HepG2 (cell line): ENCODE data around the gene GSC2. TPM values are rescaled to one million over a fixed set of nuclear protein-coding genes. Genes with fewer than 3 reads are reported as not detected.

ENCODE experiments used
- ATAC-seq: fragments of 200-7000 bp; cut with Tn5 transposase; 3 replicates; pipeline ENCODE4 v1.9.1; 2020; ENCODE audit warnings: mild to moderate bottlenecking, moderate library complexity
- BruUV-seq: library from RNA; stranded (reverse); fragments of 400-500 nt; replicated peaks from 2 replicates; lab custom pipeline; 2021; lab: Mats Ljungman, UMichigan
- CTCF ChIA-PET: fragments of 300-600 bp; formaldehyde crosslinking; extraction: SDS; loops from one replicate; lab custom pipeline; 2021; ENCODE audit warnings: low total read pairs, inconsistent platforms, low intra/inter-chr PET ratio; lab: Yijun Ruan, JAX
- POLR2A ChIA-PET: fragments of 350-600 bp; sonication (Branson Sonifier 250); formaldehyde crosslinking; loops from one replicate; lab custom pipeline; 2020; ENCODE audit warnings: antibody characterized with exemption, inconsistent platforms; lab: Yijun Ruan, JAX
- DNase-seq: peaks from one replicate; pipeline ENCODE4 v3.0.0-alpha.2; 2015; ENCODE audit warnings: low spot score
- FAIRE-seq: peaks from 3 replicates; lab custom pipeline; 2011; peaks lifted over from hg19 to GRCh38; lab: Jason Lieb, UNC
- H2AFZ ChIP-seq: one replicate; pipeline ENCODE4 v1.6.1; 2011; ENCODE audit warnings: low read length, inconsistent platforms
- H3K27ac ChIP-seq: fragments of 300-600 bp; 3 replicates; pipeline ENCODE4 v1.8.0; 2011; ENCODE audit warnings: mixed run types, mild to moderate bottlenecking, mixed read lengths, low read length, inconsistent platforms; ENCODE audit not compliant: insufficient read depth; ENCODE audit errors: extremely low read length
- H3K27me3 ChIP-seq, 2 experiments: fragments of 200-600 bp in 1 of 2; 2 replicates in 1 of 2; 3 replicates in 1 of 2; pipeline versions ENCODE4 v1.6.0 to v1.8.0; 2011; ENCODE audit warnings: low read length in 2 of 2, mild to moderate bottlenecking in 2 of 2, moderate library complexity in 2 of 2, inconsistent platforms in 1 of 2; ENCODE audit not compliant: insufficient read depth in 2 of 2, control insufficient read depth in 1 of 2
- H3K36me3 ChIP-seq, 2 experiments: fragments of 200-600 bp in 1 of 2; replicated peaks in 1 of 2; 2 replicates in 1 of 2; 3 replicates in 1 of 2; pipeline versions ENCODE4 v1.5.1 to v1.8.0; 2011; ENCODE audit warnings: low read length in 2 of 2, inconsistent platforms in 1 of 2; ENCODE audit not compliant: insufficient read depth in 2 of 2, control insufficient read depth in 1 of 2
- H3K4me1 ChIP-seq: 2 replicates; pipeline ENCODE4 v1.5.1; 2012; ENCODE audit warnings: low read length, inconsistent platforms; ENCODE audit not compliant: insufficient read depth
- H3K4me2 ChIP-seq: 2 replicates; pipeline ENCODE4 v1.6.0; 2011; ENCODE audit warnings: low read depth, low read length, inconsistent platforms
- H3K4me3 ChIP-seq, 3 experiments: fragments of 200-600 bp in 1 of 3; sonication (generic), shearing (Covaris generic) in 1 of 3; replicated peaks in 1 of 3; 2 replicates each; pipeline ENCODE4 v1.5.1; 2011 to 2016; ENCODE audit warnings: low read length in 3 of 3, inconsistent platforms in 2 of 3, low read depth in 2 of 3, mild to moderate bottlenecking in 2 of 3, control low read depth in 1 of 3, mixed read lengths in 1 of 3; ENCODE audit not compliant: insufficient read depth in 1 of 3
- H3K79me2 ChIP-seq: one replicate; pipeline ENCODE4 v1.6.1; 2011; ENCODE audit warnings: low read length, inconsistent platforms; ENCODE audit not compliant: insufficient read depth
- H3K9ac ChIP-seq: 2 replicates; pipeline ENCODE4 v1.6.0; 2011; ENCODE audit warnings: mild to moderate bottlenecking, low read depth, low read length, inconsistent platforms; ENCODE audit not compliant: insufficient read depth
- H3K9me3 ChIP-seq: 2 replicates; pipeline ENCODE4 v1.5.1; 2012; ENCODE audit warnings: mild to moderate bottlenecking, low read length
- H4K20me1 ChIP-seq: 2 replicates; pipeline ENCODE4 v1.6.0; 2011; ENCODE audit warnings: inconsistent platforms, mild to moderate bottlenecking, low read length, moderate library complexity; ENCODE audit not compliant: insufficient read depth
- GATAD1 ChIP-seq: IDR thresholded peaks from 2 replicates; pipeline ENCODE4 v1.6.1; 2016; ENCODE audit warnings: missing genetic modification reagents, missing compliant biosample characterization
- KAT7 ChIP-seq: IDR thresholded peaks from 2 replicates; pipeline ENCODE4 v1.6.1; 2018; ENCODE audit warnings: borderline replicate concordance, missing compliant biosample characterization
- RAD21 ChIP-seq: fragments of 450-650 bp; formaldehyde crosslinking; IDR thresholded peaks from 2 replicates; pipeline ENCODE4 v1.5.0; 2020; ENCODE audit warnings: mild to moderate bottlenecking
- RBFOX2 ChIP-seq: fragments of 200-400 bp; formaldehyde crosslinking; IDR thresholded peaks from 2 replicates; pipeline ENCODE4 v1.6.1; 2017; ENCODE audit warnings: low read depth, mild to moderate bottlenecking, low read length
- RBM22 ChIP-seq: fragments of 200-400 bp; formaldehyde crosslinking; optimal IDR thresholded peaks from 2 replicates; pipeline ENCODE3; 2017; ENCODE audit warnings: mild to moderate bottlenecking, low read length, moderate library complexity
- SOX5 ChIP-seq: IDR thresholded peaks from 2 replicates; pipeline ENCODE4 v1.6.1; 2016; ENCODE audit warnings: borderline replicate concordance
- SP4 ChIP-seq: sonication (generic); formaldehyde crosslinking; IDR thresholded peaks from 2 replicates; pipeline ENCODE4 v1.8.1; 2023; ENCODE audit warnings: mild to moderate bottlenecking, missing genetic modification reagents
- ZBTB26 ChIP-seq: IDR thresholded peaks from 2 replicates; pipeline ENCODE4 v1.6.1; 2016; ENCODE audit warnings: missing compliant biosample characterization, missing genetic modification reagents, borderline replicate concordance
- ZNF326 ChIP-seq: sonication (generic); formaldehyde crosslinking; IDR thresholded peaks from 2 replicates; pipeline ENCODE4 v1.4.0; 2020; ENCODE audit warnings: missing genetic modification reagents, borderline replicate concordance
- ZNF766 ChIP-seq: sonication (generic); formaldehyde crosslinking; IDR thresholded peaks from 2 replicates; pipeline ENCODE4 v1.5.0; 2020; ENCODE audit warnings: missing genetic modification reagents, borderline replicate concordance
- ZSCAN9 ChIP-seq: IDR thresholded peaks from 2 replicates; pipeline ENCODE4 v1.6.1; 2016; ENCODE audit warnings: borderline replicate concordance
- WGBS: methylation state at CpG from one replicate; pipeline ENCODE4 v1.1.6; 2017; ENCODE audit warnings: low lambda C conversion rate; 5-methylcytosine and 5-hydroxymethylcytosine counted together
- in situ Hi-C: cut with HindIII; loops from 2 replicates; pipeline ENCODE4 v1.10.0; 2017; ENCODE audit warnings: low pct_unique_long_range_greater_than_20kb; ENCODE audit not compliant: extremely low pct_ligation_motif_present
- intact Hi-C: fragments of 100-400 bp; cut with micrococcal nuclease; formaldehyde crosslinking; loops from one replicate; pipeline ENCODE4 v1.10.0; 2022; ENCODE audit not compliant: unreplicated experiment
- polyA plus RNA-seq, 8 experiments: library from polyadenylated mRNA; depleted of rRNA in 3 of 8; stranded (reverse) in 7 of 8; unstranded in 1 of 8; fragments of >200 nt; fragmentation: Illumina TruSeq in 4 of 8; extraction: Trizol in 4 of 8; gene quantifications; 2 replicates each; pipeline versions ENCODE4 v1.2.1 to v1.2.3, GENCODE V29; 2011 to 2016; ENCODE audit warnings: low read depth in 4 of 8, missing spikeins in 1 of 8, mixed read lengths in 1 of 8; ENCODE audit not compliant: insufficient read depth in 1 of 8
- total RNA-seq, 5 experiments: library from RNA; depleted of rRNA; stranded (reverse); fragments of >200 nt; fragmentation: Illumina TruSeq; extraction: Trizol; gene quantifications; 2 replicates each; pipeline ENCODE4 v1.2.3, GENCODE V29; 2016; ENCODE audit warnings: low read depth in 1 of 5

Gene GSC2
- total and polyA plus RNA-seq, 2 of the 13 experiments (the other 11 are each of a cell fraction or from before 2014, with no cell fraction given) = not detected

DNA sequence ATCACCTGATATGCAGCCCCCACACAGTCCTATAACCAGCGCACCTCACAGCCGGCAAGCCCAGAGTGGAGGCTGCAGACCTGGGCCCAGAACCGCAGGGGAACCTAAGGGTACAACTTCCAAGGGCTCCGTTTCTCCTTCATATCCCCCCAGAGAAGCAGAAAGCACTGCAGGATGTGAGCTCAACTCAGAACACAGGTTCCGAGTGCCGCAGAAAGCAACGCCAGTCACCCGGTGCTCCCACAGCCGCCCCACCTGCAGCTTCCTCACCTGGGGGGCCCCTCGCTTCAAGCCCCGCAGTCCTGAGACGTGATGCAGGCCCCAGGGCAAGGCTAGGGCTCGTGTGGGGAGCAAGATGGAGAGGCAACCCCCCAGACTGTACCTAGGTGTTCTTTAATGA is 16.5 kb downstream of the GSC2 start:
- ChIA-PET CTCF (no interaction called here), POLR2A (interaction anchor here (1.3 kb wide), 1 partner anchor 12 kb away, joined by 3 read pairs; the partner anchor contains the start of gene DGCR2)
- H4K20me1 ChIP-seq = no peaks in the 10 kb centered on the region
- H3K4me1 ChIP-seq = no peaks in the 10 kb centered on the region
- H3K9ac ChIP-seq = no peak overlapping the region
- peaks cover 14 to 44% of the 10 kb centered on the region in 2 experiments; a peak in 4 of 5 replicates for H3K36me3 ChIP-seq
- no peak overlapping the region for H3K4me3 ChIP-seq
- no peak overlapping the region for H2AFZ ChIP-seq
- ATAC-seq = no peak
- no peak for FAIRE-seq
- H3K9me3 ChIP-seq = no peaks in the 10 kb centered on the region
- no TSS peak for BruUV-seq
- no peak for TF ChIP-seq KAT7 (CRISPR knock-in tag)
- no peak for TF ChIP-seq ZSCAN9 (CRISPR knock-in tag)
- no peak for TF ChIP-seq ZNF326
- no peak for TF ChIP-seq RBM22
- no peak for TF ChIP-seq SOX5
- no peak for TF ChIP-seq ZNF766 (CRISPR knock-in tag)
- no peak for TF ChIP-seq RAD21 (CRISPR knock-in tag)
- TF ChIP-seq GATAD1 (CRISPR knock-in tag) = no peak
- no peak for TF ChIP-seq RBFOX2
- TF ChIP-seq ZBTB26 (CRISPR knock-in tag) = no peak
- no peak for TF ChIP-seq SP4 (CRISPR knock-in tag)
- H3K4me2 ChIP-seq = no peak overlapping the region
- intact Hi-C loops = no loop called here
- in situ Hi-C loops = no loop called here
- H3K79me2 ChIP-seq = no peaks in the 10 kb centered on the region
- peaks cover 0 to 7% of the 10 kb centered on the region in 2 experiments; a peak in 2 of 5 replicates for H3K27me3 ChIP-seq
- DNase-seq = no peak
- H3K27ac ChIP-seq = no peak overlapping the region
- 100% methylated on average over 2 of the region's 13 CpGs for WGBS
